NK-92 treated with Interleukin-12 subunit alpha and Interleukin-12 subunit beta, amount 100 ng/mL, for 24 hours (cell line): ENCODE data around the gene PPP2R5C.
"Not testable (repeated sequence)": the region's sequence is repeated elsewhere in the genome, so short reads cannot be mapped to it uniquely, and the experiment has no call there.

Source experiments
- DNase-seq: peaks from one replicate; lab custom pipeline; 2025; lab: John Stamatoyannopoulos, UW

PPP2R5C gene

GRCh38 chr14:101966742-101967141, 205.2 kb downstream of the PPP2R5C start:
- DNase-seq, result no peak

- no peak for DNase-seq
Measured at GRCh38 chr14:101968186-101968585, 206.7 kb downstream of the PPP2R5C start.

GRCh38 chr14:101969481-101969880, 208.0 kb downstream of the PPP2R5C start:
- no peak for DNase-seq

- DNase-seq, result no peak
Measured at GRCh38 chr14:101970830-101971400, 209.4 kb downstream of the PPP2R5C start.

GRCh38 chr14:101971458-101971857, 209.9 kb downstream of the PPP2R5C start:
- not testable (repeated sequence) for DNase-seq

GRCh38 chr14:101972126-101972866, 210.8 kb downstream of the PPP2R5C start:
- no peak for DNase-seq

- DNase-seq, result no peak
Measured at GRCh38 chr14:101973356-101973755, 211.8 kb downstream of the PPP2R5C start.

- no peak for DNase-seq
Measured at GRCh38 chr14:101975231-101975630, 213.7 kb downstream of the PPP2R5C start.
